GM18526 (cell line): ENCODE data around the gene TAOK1.

Experiments used
- POLR2A ChIP-seq: IDR thresholded peaks from 3 replicates; pipeline ENCODE4 v1.6.1; 2011; ENCODE audit not compliant: insufficient read length; ENCODE audit errors: extremely low read depth

TAOK1 gene

DNA sequence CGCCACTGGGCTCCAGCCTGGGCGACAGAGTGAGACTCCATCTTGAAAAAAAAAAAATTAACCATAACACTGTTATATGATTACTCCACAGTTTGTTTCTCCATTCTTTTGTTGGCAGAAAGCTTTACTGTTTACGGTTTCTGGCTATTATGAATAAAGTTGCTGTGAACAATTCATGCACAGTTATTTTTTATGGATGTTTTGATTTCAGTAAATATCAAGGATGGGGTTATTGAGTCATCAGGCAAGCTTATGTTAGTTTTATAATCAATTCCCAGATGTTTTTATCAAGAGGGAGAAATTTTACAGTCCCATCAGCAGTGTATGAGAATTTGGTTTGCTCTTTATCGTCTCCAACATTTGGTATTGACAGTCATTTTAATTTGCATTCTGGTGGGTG is 67.9 kb downstream of the TAOK1 start:
- TF ChIP-seq POLR2A = no peak

DNA sequence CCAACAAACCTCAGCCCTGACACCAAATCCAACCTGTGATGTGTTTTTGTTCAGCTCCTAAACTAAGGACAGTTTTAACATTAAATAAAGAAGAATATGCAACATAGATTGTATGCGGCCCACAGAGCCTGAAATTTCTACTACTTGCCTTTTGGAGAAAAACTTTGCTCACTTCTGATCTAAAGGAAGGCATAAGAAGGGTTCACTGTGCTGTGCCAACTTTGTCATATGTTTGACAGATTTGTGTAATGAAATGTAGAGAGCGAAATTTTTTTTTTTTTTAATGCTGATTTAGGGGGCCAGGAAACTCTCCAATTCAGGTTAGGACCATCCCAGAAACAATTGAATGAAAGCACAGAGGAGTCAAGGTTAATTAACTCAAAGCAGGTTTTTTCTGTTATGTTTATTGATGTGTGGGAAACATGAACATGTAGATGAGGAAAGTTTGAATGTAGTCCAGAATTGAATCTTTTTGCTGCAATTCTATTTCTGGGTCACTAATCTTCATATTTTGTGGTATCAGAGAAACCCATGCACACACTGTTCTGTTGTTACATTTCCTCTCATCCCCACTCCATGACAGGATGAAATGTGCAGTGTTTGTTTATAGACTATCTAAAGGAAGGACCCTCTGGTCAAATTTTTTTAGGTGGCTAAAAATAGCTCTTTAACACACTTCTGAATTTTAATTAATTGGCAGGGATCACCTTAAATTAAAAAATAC is 71.5 kb downstream of the TAOK1 start:
- no peak for TF ChIP-seq POLR2A

DNA sequence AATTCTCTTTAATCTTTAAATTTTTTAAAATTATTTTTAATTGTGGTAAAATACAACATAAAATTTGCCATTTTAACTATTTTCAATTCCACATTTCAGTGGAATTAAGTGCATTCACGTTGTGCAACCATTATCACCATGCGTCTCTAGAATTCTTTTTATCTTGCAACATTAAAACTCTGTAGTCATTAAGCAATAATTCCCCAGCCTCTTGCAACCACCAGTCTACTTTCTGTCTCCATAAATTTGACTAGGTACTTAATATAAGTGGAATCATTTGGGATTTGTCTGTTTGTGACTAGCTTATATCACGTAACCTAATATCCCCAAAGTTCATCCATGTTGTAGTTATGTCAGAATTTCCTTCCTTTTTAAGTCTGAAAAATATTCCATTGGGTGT is 79.1 kb downstream of the TAOK1 start:
- no peak for TF ChIP-seq POLR2A

DNA sequence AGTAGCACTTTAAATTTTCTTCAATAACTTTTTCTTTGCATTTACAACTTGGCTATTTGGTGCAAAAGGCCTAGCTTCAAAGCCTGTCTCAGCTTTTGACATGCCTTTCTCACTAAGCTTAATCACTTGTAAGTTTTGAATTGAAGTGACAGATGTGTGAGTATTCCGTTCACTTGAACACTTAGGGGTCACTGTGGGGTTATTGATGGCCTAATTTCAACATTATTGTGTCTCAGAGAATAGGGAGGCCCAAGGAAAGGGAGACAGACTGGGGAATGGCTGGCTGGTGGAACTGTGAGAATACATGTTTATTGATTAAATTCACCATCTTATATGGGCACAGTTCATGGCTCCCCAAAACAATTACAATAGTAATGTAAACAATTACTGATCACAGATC is 84.1 kb downstream of the TAOK1 start:
- no peak for TF ChIP-seq POLR2A

DNA sequence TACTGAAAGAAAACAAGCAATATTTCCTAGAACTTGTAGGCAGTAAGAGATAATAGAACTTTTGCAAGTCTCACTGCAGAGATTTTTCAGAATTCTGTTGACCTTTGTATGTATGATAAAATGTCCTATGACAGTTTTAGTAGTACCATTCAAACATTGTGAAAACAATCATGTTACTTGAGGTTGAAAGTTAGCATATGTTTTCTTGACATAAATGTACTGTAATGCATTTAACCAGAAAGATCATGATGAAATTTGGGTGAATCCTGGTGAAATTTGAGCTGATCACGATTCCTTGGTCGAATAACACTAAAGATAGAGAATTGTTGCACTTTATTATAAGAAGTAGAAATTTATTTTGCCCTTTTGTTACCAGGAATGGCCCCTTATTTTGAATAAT is 85.7 kb downstream of the TAOK1 start:
- no peak for TF ChIP-seq POLR2A

DNA sequence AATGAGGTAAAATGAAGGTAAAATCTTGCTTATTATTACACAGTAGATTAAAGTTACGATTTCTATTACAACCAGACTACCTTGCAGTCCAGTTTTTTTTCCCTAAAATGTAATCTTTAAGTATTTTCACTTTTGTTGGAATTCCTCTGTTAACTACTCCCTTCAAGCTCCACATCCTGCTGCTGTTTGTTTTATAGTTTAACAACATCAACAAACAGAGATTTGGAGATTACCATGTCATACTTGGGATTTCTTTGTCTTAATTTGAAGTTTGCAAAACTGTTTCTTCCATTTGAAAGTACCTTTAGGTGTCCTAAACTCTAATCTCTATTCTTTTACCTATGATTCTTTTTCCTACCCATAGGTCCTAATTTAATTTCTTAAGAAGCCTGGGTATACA is 93.3 kb downstream of the TAOK1 start:
- TF ChIP-seq POLR2A = no peak

DNA sequence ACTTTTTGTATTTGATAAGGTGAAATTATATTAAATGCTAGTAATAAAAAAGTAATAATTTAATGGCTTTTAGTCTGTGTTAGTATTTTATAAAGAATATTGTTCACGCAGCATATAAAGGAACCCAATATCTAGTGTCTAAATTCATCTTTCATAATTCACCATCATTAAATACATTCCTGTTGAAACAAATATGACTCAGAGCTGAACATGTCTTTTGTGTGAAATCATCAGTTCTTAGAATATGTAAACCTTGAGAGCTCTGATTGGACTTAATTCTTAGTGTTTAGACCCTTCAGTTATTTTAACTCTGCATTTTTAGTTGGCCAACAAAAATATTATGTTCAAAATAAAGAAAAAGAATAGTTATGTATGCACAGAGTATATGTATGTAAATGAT is 104.8 kb downstream of the TAOK1 start:
- no peak for TF ChIP-seq POLR2A

DNA sequence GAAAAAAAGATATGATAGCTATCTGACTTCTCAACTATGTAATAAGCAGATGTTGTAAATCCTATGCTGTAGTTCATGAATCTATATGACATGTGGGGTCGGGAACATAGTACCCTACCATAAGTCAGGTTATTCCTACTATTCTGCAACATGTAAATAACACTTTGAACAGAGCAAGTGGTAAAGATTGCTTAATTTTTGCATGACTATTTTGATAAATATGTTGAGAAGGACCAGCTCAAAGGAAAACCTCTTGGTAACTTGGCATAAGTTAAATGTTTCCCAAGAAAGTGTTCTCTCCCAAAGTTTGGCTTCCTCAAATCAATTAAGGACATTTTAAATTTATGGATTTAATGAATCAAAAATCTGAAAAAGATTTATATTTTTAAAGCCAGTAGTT is 114.5 kb downstream of the TAOK1 start:
- TF ChIP-seq POLR2A = no peak

DNA sequence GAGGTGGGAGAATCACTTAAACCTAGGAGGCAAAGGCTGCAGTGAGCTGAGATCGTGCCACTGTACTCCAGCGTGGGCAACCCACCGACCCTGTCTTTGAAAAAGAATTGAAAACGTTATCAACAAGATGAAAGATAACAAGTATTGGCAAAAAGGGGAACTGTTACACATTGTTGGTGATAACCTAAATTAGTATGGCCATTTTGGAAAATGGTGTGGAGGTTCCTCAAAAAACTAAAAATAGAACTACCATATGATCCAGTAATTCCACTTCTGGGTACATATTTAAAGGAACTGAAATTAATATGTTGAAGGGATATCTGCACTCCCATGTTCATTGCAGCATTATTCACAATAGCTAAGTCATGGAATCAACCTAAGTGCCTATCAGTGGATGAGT is 115.7 kb downstream of the TAOK1 start:
- no peak for TF ChIP-seq POLR2A

DNA sequence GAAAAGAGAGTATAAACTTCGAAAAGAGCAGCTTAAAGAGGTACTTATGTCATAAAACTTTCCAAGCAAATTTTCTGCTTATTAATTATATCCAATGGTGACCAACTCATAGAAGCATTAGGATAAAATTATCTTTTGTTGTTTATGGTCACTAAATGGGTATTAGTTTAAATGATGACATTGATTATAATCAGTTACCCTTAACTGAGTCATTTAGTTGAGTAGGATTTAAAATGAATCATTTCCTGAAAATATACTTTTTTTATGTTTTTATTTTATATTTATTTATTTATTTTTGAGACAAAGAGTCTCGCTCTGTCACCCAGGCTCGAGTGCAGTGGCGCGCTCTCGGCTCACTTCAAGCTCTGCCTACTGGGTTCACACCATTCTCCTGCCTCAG is 120.8 kb downstream of the TAOK1 start:
- no peak for TF ChIP-seq POLR2A

DNA sequence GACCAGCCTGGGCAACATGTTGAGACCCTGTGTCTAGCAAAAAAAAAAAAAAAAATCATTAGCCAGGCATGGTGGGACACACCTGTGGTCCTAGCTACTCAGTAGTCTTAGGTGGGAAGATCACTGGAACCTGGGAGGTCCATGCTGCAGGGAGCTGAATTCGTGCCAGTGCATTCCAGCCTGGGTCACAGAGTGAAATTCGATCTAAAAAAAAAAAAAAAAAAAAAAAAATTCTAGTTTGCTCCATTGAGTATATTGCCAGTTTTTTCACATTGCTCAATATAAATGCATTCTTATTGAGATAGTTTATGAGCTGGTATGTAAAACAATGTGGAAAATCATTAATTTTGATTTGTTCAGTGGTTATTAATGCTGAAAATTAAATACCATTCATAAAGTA is 124.6 kb downstream of the TAOK1 start:
- TF ChIP-seq POLR2A = no peak

DNA sequence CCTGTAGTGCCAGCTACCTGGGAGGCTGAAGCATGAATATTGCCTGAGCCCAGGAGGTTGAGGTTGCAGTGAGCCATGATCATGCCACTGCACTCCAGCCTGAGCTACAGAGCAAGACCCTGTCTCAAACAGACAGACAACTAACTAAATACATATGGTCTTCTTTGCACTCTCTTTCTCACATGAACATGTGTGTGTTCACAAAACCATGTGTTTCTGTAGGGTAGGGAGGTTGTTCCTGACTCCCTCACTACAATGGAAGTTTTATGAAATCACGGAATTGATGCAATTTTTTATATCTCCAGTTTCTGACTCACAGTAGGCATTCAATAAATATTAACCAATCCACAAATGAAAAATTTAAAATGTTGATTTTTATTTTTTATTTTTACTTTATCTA is 128.2 kb downstream of the TAOK1 start:
- TF ChIP-seq POLR2A = no peak

DNA sequence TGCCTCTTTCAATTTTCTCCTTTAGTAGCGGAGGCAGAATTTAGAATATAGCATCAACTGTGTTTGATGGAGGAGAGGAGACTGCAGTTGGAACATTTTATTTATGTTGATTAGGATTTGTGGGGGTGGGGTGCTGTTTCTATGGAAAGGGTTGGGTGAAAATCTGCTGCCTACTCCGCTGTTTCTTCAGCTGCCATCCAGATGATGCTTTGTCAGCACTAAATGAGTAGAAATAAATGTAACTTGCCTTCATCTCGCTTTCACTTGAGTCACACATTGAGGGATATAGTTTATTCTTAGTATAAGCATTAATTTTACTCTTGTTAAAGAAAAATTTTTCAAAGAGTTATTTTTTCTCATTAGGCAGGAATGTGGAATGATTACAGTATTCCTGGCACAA is 134.5 kb downstream of the TAOK1 start:
- TF ChIP-seq POLR2A = no peak

DNA sequence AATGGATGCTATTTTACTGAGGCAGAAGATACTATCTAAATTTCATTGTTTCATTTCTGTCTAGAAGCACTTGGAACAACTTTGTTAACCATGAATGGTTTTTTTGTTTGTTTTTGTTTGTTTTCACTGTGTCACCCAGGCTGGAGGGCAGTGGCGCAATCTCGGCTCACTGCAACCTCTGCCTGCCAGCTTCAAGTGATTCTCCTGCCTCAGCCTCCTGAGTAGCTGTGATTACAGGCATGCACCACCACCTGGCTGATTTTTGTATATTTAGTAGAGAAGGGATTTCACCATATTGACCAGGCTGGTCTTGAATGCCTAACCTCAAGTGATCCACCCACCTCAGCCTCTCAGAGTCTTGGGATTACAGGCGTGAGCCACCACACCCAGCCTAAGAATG is 136.2 kb downstream of the TAOK1 start:
- TF ChIP-seq POLR2A = no peak

DNA sequence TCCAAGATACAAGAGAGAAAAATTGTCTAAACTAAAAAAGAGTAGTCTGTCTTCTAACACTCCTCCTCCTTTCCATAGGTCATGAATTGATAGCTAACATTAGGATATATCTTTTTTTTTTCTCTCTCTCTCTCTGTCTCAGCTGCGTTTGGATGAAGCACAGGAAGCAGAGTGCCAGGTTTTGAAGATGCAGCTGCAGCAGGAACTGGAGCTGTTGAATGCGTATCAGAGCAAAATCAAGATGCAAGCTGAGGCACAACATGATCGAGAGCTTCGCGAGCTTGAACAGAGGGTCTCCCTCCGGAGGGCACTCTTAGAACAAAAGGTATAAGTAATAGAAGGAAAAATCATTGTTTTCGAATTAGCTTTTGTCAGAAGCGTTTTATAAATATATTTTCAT is 143.8 kb downstream of the TAOK1 start:
- TF ChIP-seq POLR2A = no peak

DNA sequence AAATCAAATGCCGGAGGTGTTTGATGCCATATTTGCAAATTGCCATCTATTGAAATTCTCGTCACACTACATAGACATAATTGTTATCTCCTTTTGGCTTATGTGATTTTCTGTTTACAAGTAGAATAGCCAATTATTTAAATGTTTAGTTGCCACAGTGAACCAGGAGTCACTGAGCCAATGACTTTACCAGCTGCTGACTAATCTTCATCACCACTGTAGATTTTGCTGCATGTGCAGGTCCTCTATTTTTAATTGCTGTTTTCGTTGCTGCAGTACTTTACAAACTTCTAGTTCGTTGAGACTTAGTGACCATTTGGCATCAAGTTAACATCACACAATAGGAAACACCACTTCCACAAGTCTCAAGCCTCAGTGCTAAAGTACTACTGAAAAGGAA is 153.9 kb downstream of the TAOK1 start:
- no peak for TF ChIP-seq POLR2A

DNA sequence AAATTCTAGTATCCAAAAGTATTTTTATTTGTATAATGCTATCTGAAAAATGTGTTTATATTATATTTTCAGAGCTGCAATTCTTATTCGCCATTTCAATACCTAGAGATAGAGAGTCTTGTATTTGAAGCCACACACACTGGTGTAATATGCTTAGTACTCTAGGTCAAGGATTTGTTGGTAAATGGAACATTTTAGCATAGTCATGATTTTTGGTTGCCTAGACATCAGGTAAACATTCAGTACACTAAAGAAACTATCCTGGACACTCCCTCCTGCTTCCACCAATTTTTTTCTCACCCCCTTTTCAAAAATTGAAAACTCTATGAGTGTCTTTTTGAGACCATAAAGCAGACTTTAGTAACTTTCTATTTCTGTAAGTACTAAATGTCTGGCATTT is 155.9 kb downstream of the TAOK1 start:
- TF ChIP-seq POLR2A = no peak
